Measurements from ENCODE around the gene TPRG1L.

The TPRG1L gene

GRCh38 chr1:3594706-3595377 is 30.0 kb upstream of the TPRG1L start:
- H3K4me3 ChIP-seq (ENCODE audit: low read depth, low read length) = no peak overlapping the region
- in situ Hi-C loops (cut with HindIII; ENCODE audit: low sequenced_read_pairs) = no loop called here
- TF ChIP-seq, protein P1, sequence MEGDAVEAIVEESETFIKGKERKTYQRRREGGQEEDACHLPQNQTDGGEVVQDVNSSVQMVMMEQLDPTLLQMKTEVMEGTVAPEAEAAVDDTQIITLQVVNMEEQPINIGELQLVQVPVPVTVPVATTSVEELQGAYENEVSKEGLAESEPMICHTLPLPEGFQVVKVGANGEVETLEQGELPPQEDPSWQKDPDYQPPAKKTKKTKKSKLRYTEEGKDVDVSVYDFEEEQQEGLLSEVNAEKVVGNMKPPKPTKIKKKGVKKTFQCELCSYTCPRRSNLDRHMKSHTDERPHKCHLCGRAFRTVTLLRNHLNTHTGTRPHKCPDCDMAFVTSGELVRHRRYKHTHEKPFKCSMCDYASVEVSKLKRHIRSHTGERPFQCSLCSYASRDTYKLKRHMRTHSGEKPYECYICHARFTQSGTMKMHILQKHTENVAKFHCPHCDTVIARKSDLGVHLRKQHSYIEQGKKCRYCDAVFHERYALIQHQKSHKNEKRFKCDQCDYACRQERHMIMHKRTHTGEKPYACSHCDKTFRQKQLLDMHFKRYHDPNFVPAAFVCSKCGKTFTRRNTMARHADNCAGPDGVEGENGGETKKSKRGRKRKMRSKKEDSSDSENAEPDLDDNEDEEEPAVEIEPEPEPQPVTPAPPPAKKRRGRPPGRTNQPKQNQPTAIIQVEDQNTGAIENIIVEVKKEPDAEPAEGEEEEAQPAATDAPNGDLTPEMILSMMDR (IDR thresholded peaks at IDR 0.05; ENCODE audit: low read depth, low read length) = no peak
- no peak for DNase-seq (ENCODE audit: low read depth, low spot score)

DNA sequence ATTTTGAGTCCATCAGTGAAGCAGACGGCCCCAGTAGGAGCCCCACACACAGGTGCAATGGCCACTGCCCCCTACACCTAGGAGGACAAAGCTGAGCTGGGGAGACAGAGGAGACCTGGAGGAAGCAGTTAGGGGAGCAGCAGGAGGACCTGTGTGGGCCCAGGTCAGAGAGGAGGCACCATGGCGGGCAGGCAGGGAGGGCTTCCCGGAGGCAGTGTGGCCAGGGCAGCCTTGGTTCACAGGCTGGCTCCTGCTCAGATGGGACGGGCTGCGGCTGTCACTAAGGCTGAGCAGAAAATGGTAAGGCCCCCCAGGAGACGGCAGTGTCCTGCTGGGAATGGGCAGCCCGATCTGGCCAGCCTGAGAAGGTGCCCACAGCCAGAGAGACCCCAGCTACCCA is 28.9 kb upstream of the TPRG1L start:
- in situ Hi-C loops (cut with HindIII; ENCODE audit: low sequenced_read_pairs) = no loop called here
- TF ChIP-seq, protein P1 (IDR thresholded peaks at IDR 0.05; ENCODE audit: low read depth, low read length) = no peak
- H3K4me3 ChIP-seq (ENCODE audit: low read depth, low read length) = no peak overlapping the region
- DNase-seq (ENCODE audit: low read depth, low spot score) = no peak

DNA sequence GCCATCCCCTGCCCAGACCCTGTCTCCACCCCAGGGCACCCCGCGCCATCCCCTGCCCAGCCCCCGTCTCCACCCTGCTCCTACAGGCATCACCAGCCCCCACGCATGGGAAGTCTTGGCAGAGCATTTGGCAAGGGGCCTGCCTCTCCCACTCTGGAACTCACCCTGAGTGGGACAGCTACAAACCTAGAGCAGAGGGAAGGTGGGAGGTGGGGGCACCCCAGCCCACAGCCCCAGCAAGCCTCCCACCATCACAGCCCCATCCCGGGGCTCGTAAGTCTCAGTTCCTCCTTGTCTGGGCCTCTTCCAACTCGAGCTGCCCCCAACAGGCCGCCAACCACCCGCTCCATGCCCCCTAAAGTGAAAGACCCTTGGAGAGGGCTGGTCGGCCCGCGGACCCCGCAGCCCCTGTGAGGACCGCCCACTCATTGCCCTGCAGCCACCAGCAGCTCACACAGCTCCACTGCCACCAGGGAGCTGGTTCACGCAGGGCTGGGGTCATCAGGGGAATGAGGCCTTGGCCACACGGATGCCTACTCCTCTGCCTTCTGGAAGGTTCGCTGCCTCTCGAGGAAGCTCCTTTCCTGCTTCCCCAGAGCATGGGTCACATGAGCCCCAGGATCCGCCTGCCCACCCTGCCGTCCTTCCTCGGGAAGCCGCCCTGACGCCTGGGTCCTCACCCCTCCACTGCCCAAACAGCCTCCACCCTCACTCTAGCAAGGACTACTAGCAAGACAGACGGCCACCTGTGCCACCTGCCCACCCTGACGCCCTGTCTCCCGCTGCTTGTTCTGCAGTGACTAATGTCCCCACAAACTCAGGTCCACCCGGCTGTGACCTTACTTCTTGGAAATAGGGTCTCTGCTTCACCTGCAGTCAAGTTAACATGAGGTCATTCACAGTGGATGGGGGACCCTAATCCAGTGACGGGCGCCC is 27.9 kb upstream of the TPRG1L start:
- no peak for DNase-seq (ENCODE audit: low read depth, low spot score)
- no peak overlapping the region for H3K4me3 ChIP-seq (ENCODE audit: low read depth, low read length)
- in situ Hi-C loops (cut with HindIII; ENCODE audit: low sequenced_read_pairs) = no loop called here
- TF ChIP-seq, protein P1 (IDR thresholded peaks at IDR 0.05; ENCODE audit: low read depth, low read length) = no peak

- in situ Hi-C loops (cut with HindIII; ENCODE audit: low sequenced_read_pairs) = no loop called here
- DNase-seq (ENCODE audit: low read depth, low spot score) = no peak
Measured at GRCh38 chr1:3597599-3597964, 27.2 kb upstream of the TPRG1L start.

GRCh38 chr1:3598051-3598491 is 26.7 kb upstream of the TPRG1L start:
- DNase-seq (ENCODE audit: low read depth, low spot score) = no peak
- no peak overlapping the region for H3K4me3 ChIP-seq (ENCODE audit: low read depth, low read length)
- TF ChIP-seq, protein P1 (IDR thresholded peaks at IDR 0.05; ENCODE audit: low read depth, low read length) = no peak
- in situ Hi-C loops (cut with HindIII; ENCODE audit: low sequenced_read_pairs) = no loop called here

More at GRCh38 chr1:3597599-3597964, 27.2 kb upstream of the TPRG1L start:
- no peak overlapping the region for H3K4me3 ChIP-seq (ENCODE audit: low read depth, low read length)
- TF ChIP-seq, protein P1 (IDR thresholded peaks at IDR 0.05; ENCODE audit: low read depth, low read length) = no peak

DNA sequence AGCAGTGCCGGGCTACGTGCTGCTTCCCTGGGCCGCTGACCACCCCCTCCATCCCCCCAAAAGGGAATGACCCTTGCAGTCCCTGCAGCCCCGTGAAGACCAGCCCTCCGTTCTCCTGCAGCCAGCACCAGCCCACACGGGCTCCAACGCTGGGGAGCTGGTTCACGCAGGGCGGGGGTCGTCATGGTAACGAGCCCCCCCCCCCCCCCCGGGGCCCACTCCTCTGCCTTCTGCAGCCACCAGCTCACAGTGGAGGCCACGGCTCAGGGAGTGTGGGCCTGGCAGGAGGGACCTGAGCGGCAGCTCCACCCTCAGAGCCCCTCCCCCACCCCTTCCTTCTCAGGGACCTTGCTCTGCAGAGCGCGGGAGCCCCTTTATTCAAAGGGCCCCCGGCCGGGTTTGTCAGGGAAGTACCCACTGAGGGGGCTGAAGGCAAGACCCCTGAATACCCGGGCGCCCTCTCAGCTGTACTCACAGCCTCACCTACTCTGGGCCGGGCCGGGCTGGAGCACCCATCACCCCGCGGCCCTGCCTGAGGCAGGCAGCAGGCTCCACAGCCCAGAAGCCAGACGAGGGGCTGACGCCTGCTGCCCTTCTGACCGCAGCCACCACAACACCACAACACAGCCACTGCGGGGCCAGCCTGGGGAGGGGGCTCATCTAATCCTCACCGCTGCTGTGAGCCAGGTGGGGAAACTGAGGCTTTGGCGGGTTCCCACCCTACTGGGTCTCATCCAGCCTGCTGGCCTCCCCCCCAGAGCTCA is 26.1 kb upstream of the TPRG1L start:
- H3K4me3 ChIP-seq (ENCODE audit: low read depth, low read length) = no peak overlapping the region
- no peak for DNase-seq (ENCODE audit: low read depth, low spot score)
- in situ Hi-C loops (cut with HindIII; ENCODE audit: low sequenced_read_pairs) = no loop called here
- TF ChIP-seq, protein P1 (IDR thresholded peaks at IDR 0.05; ENCODE audit: low read depth, low read length) = no peak

All from astrocyte of the spinal cord (primary cell).